Measurements from ENCODE around the gene CYLD.

CYLD gene
- total RNA-seq, result 349 to 849 (median 660) reads per million in 9 experiments

DNA sequence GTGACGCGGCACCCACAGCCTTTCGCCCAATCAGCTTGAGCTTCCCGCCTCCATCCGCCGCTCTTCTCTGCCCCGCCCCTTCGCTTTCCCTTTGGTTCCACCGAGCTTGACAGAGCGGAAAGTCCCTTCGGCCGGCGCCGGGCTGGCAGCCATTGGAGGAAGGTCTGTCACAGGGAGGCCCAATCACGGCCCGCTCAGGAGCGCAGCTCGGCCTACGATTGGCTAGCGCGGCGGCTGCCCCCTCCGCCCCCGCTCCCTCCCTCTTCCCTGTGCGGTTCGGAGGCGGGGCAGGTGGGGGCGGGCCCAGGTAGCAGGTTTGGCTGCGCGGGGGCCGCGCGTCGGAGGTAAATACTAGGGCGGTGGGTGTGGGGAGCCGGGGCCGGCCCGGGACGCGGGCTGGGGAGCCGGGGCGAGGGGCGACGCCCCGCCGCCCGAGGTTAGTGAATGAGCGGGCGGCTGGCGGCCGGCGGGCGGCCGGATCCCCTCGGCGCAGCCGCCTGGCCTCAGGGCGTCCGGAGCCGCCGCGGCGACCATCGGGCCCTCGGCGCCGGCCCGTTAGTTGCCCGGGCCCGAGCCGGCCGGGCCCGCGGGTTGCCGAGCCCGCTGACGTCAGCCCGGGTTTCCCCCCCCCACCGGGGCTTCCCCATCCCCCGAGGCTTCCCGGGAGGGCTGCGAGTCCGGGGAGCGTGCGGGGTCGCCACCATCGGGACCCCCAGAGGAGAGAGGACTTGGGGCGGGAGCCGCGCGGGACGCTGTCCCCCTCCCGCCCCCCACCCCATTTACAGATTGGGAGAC, at the start of gene CYLD:
Gene CYLD (plus strand): TSS at position 306 of the 795 bp plus-strand sequence. CDS start 7,613 bp downstream, outside the sequence.
- peaks cover 29% of the 10 kb centered on the region for H3K36me3 Mint-ChIP-seq (ENCODE audit: insufficient read depth)
- peak within 1 kb of the TSS; percentile 88 to 92 for H3K4me3 Mint-ChIP-seq
- peaks cover 33 to 36% of the 10 kb centered on the region in 2 donors for H3K4me1 Mint-ChIP-seq (ENCODE audit: low read depth in 2 of 2)
- DNase-seq (peak; percentile 98 to 99 (median 99)), ATAC-seq (replicated peaks) (peak; percentile 85)
- no peaks in the 10 kb centered on the region for H3K27me3 Mint-ChIP-seq
- H3K9me3 Mint-ChIP-seq, result no peaks in the 10 kb centered on the region
- H3K27ac Mint-ChIP-seq, result peak within 1 kb of the TSS; percentile 96 to 98

DNA sequence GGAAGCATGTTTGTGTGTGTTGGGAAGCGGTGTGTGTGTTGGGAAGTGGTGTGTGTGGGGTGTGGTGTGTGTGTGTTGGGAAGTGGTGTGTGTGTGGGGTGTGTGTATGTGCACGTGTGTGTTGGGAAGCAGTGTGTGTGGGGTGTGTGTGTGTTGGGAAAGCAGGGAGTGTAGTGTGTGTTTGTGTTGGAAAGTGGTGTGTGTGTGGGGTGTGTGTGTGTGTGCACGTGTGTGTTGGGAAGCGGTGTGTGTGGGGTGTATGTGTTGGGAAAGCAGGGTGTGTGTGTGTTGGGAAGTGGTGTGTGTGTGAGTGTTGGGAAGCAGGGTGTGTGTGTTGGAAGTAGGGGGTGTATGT, 49.3 kb upstream of the CYLD start:
- H3K27me3 Mint-ChIP-seq, result no peaks in the 10 kb centered on the region

DNA sequence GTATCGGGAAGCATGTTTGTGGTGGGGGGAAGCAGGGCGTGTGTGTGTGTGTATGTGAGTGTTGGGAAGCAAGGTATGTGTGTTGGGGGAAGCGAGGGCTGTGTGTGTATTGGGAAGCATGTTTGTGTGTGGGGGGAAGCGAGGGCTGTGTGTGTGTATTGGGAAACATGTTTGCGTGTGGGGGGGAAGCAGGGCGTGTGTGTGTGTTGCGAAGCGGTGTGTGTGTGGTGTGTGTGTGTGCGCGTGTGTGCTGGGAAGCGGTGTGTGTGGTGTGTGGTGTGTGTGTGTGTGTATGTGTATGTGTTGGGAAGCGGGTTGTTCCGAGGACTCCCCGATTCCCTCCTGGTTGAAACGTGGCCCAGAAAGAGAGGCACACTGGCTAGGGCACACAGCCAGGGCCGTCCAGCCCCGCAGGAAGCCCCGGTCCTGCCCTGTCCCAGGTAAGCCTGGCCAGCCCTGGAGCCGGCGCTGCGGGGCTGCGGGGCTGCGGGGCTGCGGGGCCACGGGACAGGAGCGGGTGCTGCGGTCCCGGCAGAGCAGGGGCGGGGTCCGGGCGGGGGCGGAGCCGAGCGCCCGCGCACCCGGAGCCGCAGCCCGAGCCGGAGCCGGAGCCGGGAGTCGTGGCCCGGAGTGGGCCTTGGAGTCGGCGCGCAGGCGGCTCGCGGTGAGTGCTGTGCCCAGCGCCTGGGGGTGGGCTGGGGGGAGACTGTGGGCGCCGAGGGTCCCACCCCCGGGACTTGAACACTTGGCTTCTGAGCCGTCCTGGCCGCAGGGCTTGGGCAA, 48.7 kb upstream of the CYLD start, which contains the start of gene NOD2:
Gene NOD2 (plus strand): TSS at position 608 of the 783 bp plus-strand sequence. CDS start 5,890 bp downstream, outside the sequence.
- DNase-seq (no peak), ATAC-seq (replicated peaks) (peak; percentile 34)
- H3K4me3 Mint-ChIP-seq, result peak within 1 kb of the TSS; percentile 89
- peaks cover 9% of the 10 kb centered on the region for H3K36me3 Mint-ChIP-seq (ENCODE audit: insufficient read depth)
- peak within 1 kb of the TSS; percentile 97 for H3K27ac Mint-ChIP-seq
- no peaks in the 10 kb centered on the region for H3K9me3 Mint-ChIP-seq
- peaks cover 49 to 53% of the 10 kb centered on the region in 2 donors for H3K4me1 Mint-ChIP-seq (ENCODE audit: low read depth in 2 of 2)
- no peaks in the 10 kb centered on the region for H3K27me3 Mint-ChIP-seq

More for the DNA sequence above, 49.3 kb upstream of the CYLD start:
- DNase-seq (no peak), ATAC-seq (replicated peaks) (no peak)
- H3K9me3 Mint-ChIP-seq, result no peaks in the 10 kb centered on the region
- peak overlapping the region; percentile 58 to 81 for H3K27ac Mint-ChIP-seq
- peaks cover 45 to 47% of the 10 kb centered on the region in 2 donors for H3K4me1 Mint-ChIP-seq (ENCODE audit: low read depth in 2 of 2)
- H3K36me3 Mint-ChIP-seq (ENCODE audit: insufficient read depth), result peaks cover 5% of the 10 kb centered on the region
- peak overlapping the region; percentile 63 to 65 for H3K4me3 Mint-ChIP-seq

DNA sequence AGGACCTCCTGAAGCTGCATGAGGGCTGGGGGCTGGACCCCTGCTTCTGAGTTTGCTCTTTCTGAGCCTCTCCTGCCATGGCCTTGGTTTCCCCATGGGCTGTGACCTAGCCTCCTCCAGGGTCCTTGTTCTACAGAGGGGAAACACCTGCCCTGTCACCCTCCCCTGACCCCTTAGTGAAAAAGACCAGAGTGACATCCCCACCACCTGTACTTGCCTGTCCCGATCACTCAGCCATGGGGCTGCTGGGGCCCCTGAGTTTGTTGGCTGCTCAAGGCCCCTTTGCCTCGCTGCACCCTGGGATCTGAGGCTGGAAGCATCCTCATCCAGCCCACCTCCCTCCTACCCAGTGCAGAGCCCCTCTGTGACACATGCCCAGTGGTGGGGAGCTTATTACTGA, 47.7 kb upstream of the CYLD start:
- DNase-seq (no peak), ATAC-seq (replicated peaks) (no peak)
- H3K4me3 Mint-ChIP-seq, result peak overlapping the region; percentile 89
- peak overlapping the region; percentile 97 for H3K27ac Mint-ChIP-seq
- no peaks in the 10 kb centered on the region for H3K9me3 Mint-ChIP-seq
- H3K4me1 Mint-ChIP-seq (ENCODE audit: low read depth in 2 of 2), result peaks cover 58 to 61% of the 10 kb centered on the region in 2 donors
- peaks cover 9% of the 10 kb centered on the region for H3K36me3 Mint-ChIP-seq (ENCODE audit: insufficient read depth)
- no peaks in the 10 kb centered on the region for H3K27me3 Mint-ChIP-seq

DNA sequence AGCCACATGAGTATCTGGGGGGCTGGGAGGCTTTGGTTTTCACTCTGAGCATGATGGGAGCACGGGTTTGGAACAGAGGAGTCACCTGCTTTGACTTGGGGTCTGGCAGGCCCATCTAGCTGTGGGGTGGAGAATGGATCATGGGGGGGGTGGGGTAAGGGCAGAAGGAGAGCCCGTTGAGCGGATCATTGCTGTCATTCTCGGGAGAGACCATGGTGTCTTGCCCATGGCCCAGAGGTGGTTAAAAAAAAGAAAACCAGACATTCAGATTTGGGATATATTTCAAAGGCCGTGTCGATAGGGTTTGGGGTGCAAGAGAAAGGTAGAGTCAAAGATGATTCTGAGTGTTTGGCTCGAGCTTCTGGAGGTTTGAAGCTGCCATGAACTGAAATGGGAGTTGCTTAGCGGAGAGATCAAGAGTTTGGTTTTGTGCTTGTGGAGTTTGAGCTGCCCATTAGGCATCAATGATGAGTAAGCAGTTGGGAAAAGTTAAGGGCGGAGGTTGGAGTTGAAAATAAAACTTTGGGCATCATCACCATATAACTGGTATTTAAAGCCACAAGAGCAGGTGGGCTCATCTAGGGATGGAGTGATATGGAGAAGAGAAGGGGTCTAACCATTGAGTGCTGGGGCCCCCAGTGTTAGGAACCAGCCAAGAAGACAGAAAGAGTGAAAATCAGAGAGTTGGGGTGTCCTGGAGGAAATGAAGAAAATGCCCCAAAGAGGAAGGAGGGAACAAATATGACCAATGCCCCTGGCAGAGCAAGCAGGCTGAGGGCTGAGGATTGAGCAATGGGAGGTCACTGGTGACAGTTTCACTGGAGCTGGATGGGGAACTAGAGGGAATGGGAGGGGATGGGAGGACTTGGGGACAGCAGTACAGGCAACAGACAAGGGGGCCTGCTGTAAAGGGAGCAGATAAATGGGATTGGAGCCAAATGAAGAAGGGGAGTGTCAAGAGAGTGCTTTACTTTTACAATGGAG, 46.6 kb upstream of the CYLD start:
- Mint-ChIP-seq H3K4me3 (peak overlapping the region; percentile 89), H3K36me3 (ENCODE audit: insufficient read depth) (peaks cover 12% of the 10 kb centered on the region), H3K9me3 (no peaks in the 10 kb centered on the region), H3K27me3 (no peaks in the 10 kb centered on the region), H3K4me1 (ENCODE audit: low read depth in 2 of 2) (peaks cover 67 to 69% of the 10 kb centered on the region in 2 donors), H3K27ac (peak overlapping the region; percentile 97)
- DNase-seq, result no peak
- ATAC-seq (replicated peaks), result no peak

DNA sequence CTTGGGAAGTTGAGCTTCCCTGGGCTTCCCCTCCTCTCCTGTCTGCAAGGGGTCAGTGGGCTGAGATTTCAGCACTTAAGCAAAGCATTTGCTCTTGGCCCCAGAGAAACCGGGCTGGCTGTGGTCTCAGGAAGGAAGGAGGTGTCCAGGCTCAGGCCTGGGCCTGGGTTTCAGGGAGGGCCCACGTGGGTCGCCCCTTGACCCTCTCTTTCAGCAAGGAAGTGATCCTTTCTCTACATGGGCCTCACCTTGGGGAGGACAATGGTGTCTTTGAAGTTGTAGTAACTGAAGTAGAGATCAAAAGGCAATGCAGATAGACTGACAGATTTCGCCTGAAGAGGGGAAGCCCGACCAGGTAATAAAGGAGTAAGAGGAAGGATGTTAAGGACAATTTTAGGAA, 45.8 kb upstream of the CYLD start:
- Mint-ChIP-seq H3K4me3 (peak overlapping the region; percentile 89), H3K27me3 (no peaks in the 10 kb centered on the region), H3K36me3 (ENCODE audit: insufficient read depth) (peaks cover 12% of the 10 kb centered on the region), H3K4me1 (ENCODE audit: low read depth in 2 of 2) (peaks cover 67 to 68% of the 10 kb centered on the region in 2 donors), H3K27ac (peak overlapping the region; percentile 97), H3K9me3 (no peaks in the 10 kb centered on the region)
- ATAC-seq (replicated peaks) (no peak), DNase-seq (no peak)

DNA sequence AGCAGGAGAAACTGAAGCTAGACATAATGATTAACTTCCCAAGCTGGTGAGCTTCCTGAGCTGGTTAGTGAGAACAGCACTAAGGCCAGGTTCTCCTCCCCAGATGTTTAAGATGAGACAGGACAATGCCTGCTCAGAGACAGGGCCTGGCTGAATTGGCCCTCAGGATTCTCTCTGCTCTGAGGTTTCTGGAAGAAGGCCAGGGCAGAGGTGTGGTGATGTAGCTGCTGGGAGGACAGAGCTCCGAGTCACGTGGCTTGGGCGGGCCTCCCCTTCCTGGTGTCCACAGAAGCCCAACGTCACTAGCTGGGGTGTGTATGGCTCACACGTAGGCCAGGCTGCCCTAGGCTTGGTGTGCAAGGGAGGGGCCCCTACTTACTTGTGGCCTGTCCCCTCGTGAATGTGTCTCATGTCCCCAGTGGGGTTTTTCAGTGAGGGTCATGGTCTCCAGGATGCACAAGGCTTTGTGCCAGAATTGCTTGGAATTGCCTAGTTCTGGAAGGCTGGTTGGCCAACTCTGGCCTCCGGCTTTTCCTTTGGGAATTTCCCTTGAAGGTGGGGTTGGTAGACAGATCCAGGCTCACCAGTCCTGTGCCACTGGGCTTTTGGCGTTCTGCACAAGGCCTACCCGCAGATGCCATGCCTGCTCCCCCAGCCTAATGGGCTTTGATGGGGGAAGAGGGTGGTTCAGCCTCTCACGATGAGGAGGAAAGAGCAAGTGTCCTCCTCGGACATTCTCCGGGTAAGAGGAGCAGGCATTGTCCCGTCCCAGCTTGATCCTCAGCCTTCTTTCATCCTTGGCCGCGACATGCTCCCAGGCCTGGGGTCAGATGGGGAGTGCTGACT, 45.1 kb upstream of the CYLD start:
- H3K27me3 Mint-ChIP-seq, result no peaks in the 10 kb centered on the region
- peak overlapping the region; percentile 89 for H3K4me3 Mint-ChIP-seq
- peaks cover 12% of the 10 kb centered on the region for H3K36me3 Mint-ChIP-seq (ENCODE audit: insufficient read depth)
- ATAC-seq (replicated peaks) (peak; percentile 74), DNase-seq (peak; percentile 50 to 59 (median 56))
- H3K27ac Mint-ChIP-seq, result peak overlapping the region; percentile 97
- peaks cover 67 to 74% of the 10 kb centered on the region in 2 donors for H3K4me1 Mint-ChIP-seq (ENCODE audit: low read depth in 2 of 2)
- no peaks in the 10 kb centered on the region for H3K9me3 Mint-ChIP-seq

DNA sequence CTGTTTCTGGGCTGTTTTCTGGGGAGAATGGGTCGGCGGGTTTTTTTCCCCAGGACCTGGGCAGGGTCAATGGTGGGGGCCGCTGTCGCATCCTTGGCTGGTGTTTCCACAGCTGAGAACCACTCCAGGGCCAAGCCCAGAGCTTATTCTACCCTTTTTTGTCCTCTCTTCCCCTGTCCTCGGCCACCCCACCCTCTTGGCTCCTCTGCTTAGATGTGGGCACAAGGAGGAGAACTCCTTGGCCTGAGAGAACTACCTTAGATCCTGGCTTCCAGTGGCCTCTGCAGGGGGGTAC, 44.5 kb upstream of the CYLD start:
- Mint-ChIP-seq H3K4me3 (peak overlapping the region; percentile 89), H3K36me3 (ENCODE audit: insufficient read depth) (peaks cover 12% of the 10 kb centered on the region), H3K27ac (peak overlapping the region; percentile 97), H3K27me3 (no peaks in the 10 kb centered on the region), H3K4me1 (ENCODE audit: low read depth in 2 of 2) (peaks cover 65 to 71% of the 10 kb centered on the region in 2 donors), H3K9me3 (no peaks in the 10 kb centered on the region)
- DNase-seq (no peak), ATAC-seq (replicated peaks) (no peak)

DNA sequence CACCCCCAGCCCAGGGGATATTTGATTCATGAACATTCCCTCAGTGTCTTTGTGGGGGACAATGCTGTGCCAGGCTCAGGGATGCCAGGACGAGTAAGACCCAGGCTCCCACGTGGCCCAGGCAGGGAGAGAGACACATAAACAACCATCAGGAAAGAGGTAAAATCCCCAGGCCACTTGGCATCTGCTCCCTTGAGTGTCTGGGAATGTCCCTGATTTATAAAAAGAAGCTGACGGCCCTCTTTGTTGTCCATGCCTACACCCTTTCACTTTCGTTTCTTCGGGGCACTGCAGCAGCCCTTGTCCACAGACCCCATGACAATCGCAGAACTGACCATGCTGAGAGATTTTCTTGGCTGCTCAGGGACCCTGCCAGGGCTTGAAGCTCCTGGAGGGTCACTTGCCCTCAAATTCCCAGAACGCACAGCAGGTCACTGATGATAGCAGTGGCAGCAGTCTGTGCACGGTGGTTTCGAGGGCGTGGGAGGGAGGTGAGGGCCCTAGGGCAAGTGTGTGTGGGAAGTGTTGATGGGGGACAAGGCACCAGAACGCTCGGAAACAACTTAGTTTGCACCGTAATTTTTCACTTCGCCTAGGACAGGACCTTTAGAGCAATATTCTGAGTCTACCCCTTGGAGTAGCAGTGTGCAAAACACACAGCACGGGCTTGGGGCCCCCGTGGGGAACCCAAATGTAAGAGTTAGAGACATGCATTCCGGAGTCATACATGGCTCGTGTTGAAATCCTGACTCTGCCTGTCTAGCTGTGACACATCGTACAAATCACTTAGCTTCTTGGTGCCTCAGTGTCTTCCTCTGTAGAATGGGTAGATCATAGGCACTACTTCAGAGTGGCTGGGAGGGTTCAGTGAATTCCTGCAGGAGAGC, 43.8 kb upstream of the CYLD start:
- peak; percentile 41 for ATAC-seq (replicated peaks)
- Mint-ChIP-seq H3K9me3 (no peaks in the 10 kb centered on the region), H3K27ac (peak overlapping the region; percentile 97), H3K4me3 (peak overlapping the region; percentile 89), H3K36me3 (ENCODE audit: insufficient read depth) (peaks cover 9% of the 10 kb centered on the region), H3K4me1 (ENCODE audit: low read depth in 2 of 2) (peaks cover 59 to 71% of the 10 kb centered on the region in 2 donors), H3K27me3 (no peaks in the 10 kb centered on the region)
- peak in 1 of 3 experiments; percentile 40 for DNase-seq

DNA sequence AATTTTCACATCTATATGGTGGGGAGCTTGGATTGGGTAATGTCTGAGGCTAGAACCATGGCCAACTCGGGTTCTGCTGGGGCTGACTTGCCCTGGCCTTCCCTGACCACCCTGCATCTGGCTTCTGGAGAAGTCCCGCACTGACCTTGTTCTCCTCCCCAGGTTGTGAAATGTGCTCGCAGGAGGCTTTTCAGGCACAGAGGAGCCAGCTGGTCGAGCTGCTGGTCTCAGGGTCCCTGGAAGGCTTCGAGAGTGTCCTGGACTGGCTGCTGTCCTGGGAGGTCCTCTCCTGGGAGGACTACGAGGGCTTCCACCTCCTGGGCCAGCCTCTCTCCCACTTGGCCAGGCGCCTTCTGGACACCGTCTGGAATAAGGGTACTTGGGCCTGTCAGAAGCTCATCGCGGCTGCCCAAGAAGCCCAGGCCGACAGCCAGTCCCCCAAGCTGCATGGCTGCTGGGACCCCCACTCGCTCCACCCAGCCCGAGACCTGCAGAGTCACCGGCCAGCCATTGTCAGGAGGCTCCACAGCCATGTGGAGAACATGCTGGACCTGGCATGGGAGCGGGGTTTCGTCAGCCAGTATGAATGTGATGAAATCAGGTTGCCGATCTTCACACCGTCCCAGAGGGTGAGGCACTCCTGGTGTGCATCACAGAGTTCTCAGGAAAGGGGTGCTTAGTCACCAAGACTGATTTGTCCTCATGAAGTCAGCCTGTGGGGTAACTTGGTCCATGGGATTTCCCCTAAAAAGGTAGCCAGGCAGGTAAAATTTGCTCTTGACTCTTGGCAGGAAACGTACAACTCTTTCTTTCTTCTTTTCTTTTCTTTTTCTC, 42.3 kb upstream of the CYLD start:
- Mint-ChIP-seq H3K27ac (peak overlapping the region; percentile 97), H3K9me3 (no peaks in the 10 kb centered on the region), H3K27me3 (no peaks in the 10 kb centered on the region), H3K4me1 (ENCODE audit: low read depth in 2 of 2) (peaks cover 51 to 64% of the 10 kb centered on the region in 2 donors), H3K4me3 (peak overlapping the region; percentile 89), H3K36me3 (ENCODE audit: insufficient read depth) (peaks cover 8% of the 10 kb centered on the region)
- ATAC-seq (replicated peaks) (peak; percentile 65), DNase-seq (peak in 2 of 3 experiments; percentile 34 to 36)

DNA sequence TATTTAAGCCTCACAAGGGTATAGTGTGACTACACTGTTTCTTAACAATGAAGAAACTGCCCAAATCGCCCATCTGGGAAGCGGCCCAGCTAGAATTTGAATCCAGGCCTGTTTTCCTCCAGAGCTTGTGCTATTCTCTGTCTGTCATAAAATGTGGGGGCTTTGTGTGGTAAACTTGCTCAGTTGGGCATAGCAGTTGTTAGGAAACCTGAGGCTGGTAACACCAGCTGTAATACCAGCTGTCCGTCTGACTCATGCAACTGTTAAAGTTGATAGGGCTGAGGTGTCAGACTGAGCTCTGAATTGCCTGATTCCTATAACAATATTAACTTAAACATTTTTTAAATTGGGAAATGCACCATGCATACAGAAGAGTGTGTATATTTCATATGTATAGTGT, 39.2 kb upstream of the CYLD start:
- Mint-ChIP-seq H3K4me1 (ENCODE audit: low read depth in 2 of 2) (peaks cover 28 to 40% of the 10 kb centered on the region in 2 donors), H3K27me3 (no peaks in the 10 kb centered on the region), H3K36me3 (ENCODE audit: insufficient read depth) (peaks cover 9% of the 10 kb centered on the region), H3K27ac (peak overlapping the region in 1 of 2 donors; percentile 97), H3K9me3 (peaks cover 2 to 11% of the 10 kb centered on the region in 2 donors), H3K4me3 (no peak overlapping the region)
- no peak for DNase-seq
- ATAC-seq (replicated peaks), result peak; percentile 27

Measured in effector memory CD8-positive, alpha-beta T cell (primary cell).